CD14-positive monocyte (primary cell): Measurements from ENCODE around the gene ZNF474. TPM values are rescaled to one million over a fixed set of nuclear protein-coding genes. Genes with fewer than 3 reads are reported as not detected.

Experiments used
- DNase-seq, 3 donors: peaks; one replicate each; pipeline ENCODE4 v3.0.0-alpha.2; 2011 to 2022
- H2AFZ ChIP-seq: 2 replicates; pipeline ENCODE4 v1.6.0; 2012; ENCODE audit warnings: mild to moderate bottlenecking, low read depth, low read length, inconsistent platforms; ENCODE audit not compliant: insufficient read depth, poor library complexity, severe bottlenecking
- H3K27ac ChIP-seq, 2 donors: 1 replicate in 1 of 2; 2 replicates in 1 of 2; pipeline ENCODE4 v1.5.1; 2012 to 2013; ENCODE audit warnings: low read length in 2 of 2, control low read depth in 1 of 2, inconsistent platforms in 1 of 2, low read depth in 1 of 2, mild to moderate bottlenecking in 1 of 2
- H3K27me3 ChIP-seq, 2 donors: one replicate each; pipeline versions ENCODE4 v1.6.0 to v1.6.1; 2011 to 2013; ENCODE audit warnings: low read length in 2 of 2; ENCODE audit not compliant: control insufficient read depth in 2 of 2, insufficient read depth in 2 of 2
- H3K36me3 ChIP-seq, 2 donors: replicated peaks in 1 of 2; 1 replicate in 1 of 2; 2 replicates in 1 of 2; pipeline versions ENCODE4 v1.5.1 to v1.6.1; 2012 to 2013; ENCODE audit warnings: low read length in 2 of 2, control low read depth in 1 of 2, inconsistent platforms in 1 of 2, mild to moderate bottlenecking in 1 of 2; ENCODE audit not compliant: insufficient read depth in 2 of 2, control insufficient read depth in 1 of 2
- H3K4me1 ChIP-seq, 2 donors: 1 replicate in 1 of 2; 2 replicates in 1 of 2; pipeline versions ENCODE4 v1.5.1 to v1.6.1; 2012 to 2013; ENCODE audit warnings: low read length in 2 of 2, control low read depth in 1 of 2, inconsistent platforms in 1 of 2, mild to moderate bottlenecking in 1 of 2, moderate library complexity in 1 of 2; ENCODE audit not compliant: insufficient read depth in 2 of 2, control insufficient read depth in 1 of 2
- H3K4me2 ChIP-seq: replicated peaks from 2 replicates; pipeline ENCODE3; 2012; ENCODE audit warnings: low read length, moderate library complexity, mild to moderate bottlenecking; ENCODE audit not compliant: poor library complexity, severe bottlenecking; ENCODE audit errors: extremely low read depth
- H3K4me3 ChIP-seq, 3 experiments: fragments of 200-600 bp in 1 of 3; sonication (generic) in 1 of 3; replicated peaks in 1 of 3; 1 replicate in 2 of 3; 2 replicates in 1 of 3; pipeline ENCODE4 v1.5.1; 2011 to 2013; ENCODE audit warnings: low read length in 3 of 3, mild to moderate bottlenecking in 3 of 3, control low read depth in 2 of 3, low read depth in 2 of 3, inconsistent platforms in 1 of 3, moderate library complexity in 1 of 3
- H3K79me2 ChIP-seq: 2 replicates; pipeline ENCODE4 v1.6.0; 2012; ENCODE audit warnings: mild to moderate bottlenecking, control low read depth, inconsistent platforms, low read length, moderate library complexity; ENCODE audit not compliant: insufficient read depth
- H3K9ac ChIP-seq: 2 replicates; pipeline ENCODE4 v1.6.0; 2017; ENCODE audit warnings: low read length, mild to moderate bottlenecking; ENCODE audit not compliant: insufficient read depth, poor library complexity, severe bottlenecking
- H3K9me3 ChIP-seq, 2 donors: replicated peaks in 1 of 2; 1 replicate in 1 of 2; 2 replicates in 1 of 2; pipeline versions ENCODE4 v1.5.1 to v1.6.1; 2012 to 2013; ENCODE audit warnings: low read length in 2 of 2, control low read depth in 1 of 2; ENCODE audit not compliant: control insufficient read depth in 1 of 2, insufficient read depth in 1 of 2
- H4K20me1 ChIP-seq: 2 replicates; pipeline ENCODE4 v1.6.0; 2012; ENCODE audit warnings: mild to moderate bottlenecking, low read length, control low read depth, moderate library complexity; ENCODE audit not compliant: insufficient read depth
- H3K27ac Mint-ChIP-seq, 7 donors: one replicate each; pipeline ENCODE4 v1.8.0; 2020; ENCODE audit warnings: mild to moderate bottlenecking in 7 of 7, mixed read lengths in 7 of 7, moderate library complexity in 6 of 7, inconsistent platforms in 2 of 7
- H3K27me3 Mint-ChIP-seq, 3 donors: one replicate each; pipeline ENCODE4 v1.8.0; 2021 to 2022; ENCODE audit warnings: low read depth in 3 of 3, mild to moderate bottlenecking in 3 of 3, mixed read lengths in 3 of 3, moderate library complexity in 3 of 3, inconsistent platforms in 1 of 3
- H3K36me3 Mint-ChIP-seq, 2 donors: one replicate each; pipeline ENCODE4 v1.8.0; 2020; ENCODE audit warnings: mixed read lengths in 2 of 2, inconsistent platforms in 1 of 2, mild to moderate bottlenecking in 1 of 2
- H3K4me1 Mint-ChIP-seq: one replicate; pipeline ENCODE4 v1.8.0; 2020; ENCODE audit warnings: mild to moderate bottlenecking, mixed read lengths
- H3K4me3 Mint-ChIP-seq, 2 donors: one replicate each; pipeline ENCODE4 v1.8.0; 2020; ENCODE audit warnings: mild to moderate bottlenecking in 2 of 2, mixed read lengths in 2 of 2, moderate library complexity in 1 of 2
- H3K9me3 Mint-ChIP-seq, 7 donors: one replicate each; pipeline ENCODE4 v1.8.0; 2020 to 2022; ENCODE audit warnings: mixed read lengths in 7 of 7, mild to moderate bottlenecking in 6 of 7, moderate library complexity in 6 of 7, inconsistent platforms in 2 of 7
- CTCF ChIP-seq: fragments of 200-600 bp; IDR thresholded peaks from one replicate; pipeline ENCODE4 v1.8.0; 2022; ENCODE audit warnings: antibody characterized with exemption, mild to moderate bottlenecking
- WGBS: methylation state at CpG from one replicate; pipeline ENCODE4 v1.1.5; 2013; ENCODE audit warnings: missing lambda C conversion rate; ENCODE audit not compliant: insufficient coverage; 5-methylcytosine and 5-hydroxymethylcytosine counted together
- intact Hi-C, 2 donors: fragments of 100-400 bp; cut with micrococcal nuclease; formaldehyde crosslinking; loops; one replicate each; pipeline versions ENCODE4 v1.15.0 to v1.15.1; 2023
- polyA plus RNA-seq, 3 donors: library from polyadenylated mRNA; depleted of rRNA in 1 of 3; unstranded in 2 of 3; stranded (reverse) in 1 of 3; fragments of 300-500 nt in 2 of 3; fragments of >200 nt in 1 of 3; fragmentation: Illumina TruSeq in 2 of 3; gene quantifications; 1 replicate in 2 of 3; 2 replicates in 1 of 3; pipeline ENCODE4 v1.2.3, GENCODE V29; 2012 to 2021

ZNF474 gene
- polyA plus RNA-seq, 3 donors: 0.09 TPM; not detected in 2

GRCh38 chr5:122118356-122118948 lies 10.9 kb upstream of the ZNF474 start:
- Mint-ChIP-seq H3K27ac (no peak overlapping the region), H3K4me3 (no peak overlapping the region), H3K4me1 (no peaks in the 10 kb centered on the region), H3K27me3 (peaks cover 0 to 2% (median 1%) of the 10 kb centered on the region in 3 donors), H3K9me3 (peaks cover 0 to 3% (median 0%) of the 10 kb centered on the region in 7 donors), H3K36me3 (no peaks in the 10 kb centered on the region)
- Histone ChIP-seq H2AFZ (no peak overlapping the region), H3K4me1 (no peaks in the 10 kb centered on the region), H4K20me1 (no peaks in the 10 kb centered on the region), H3K4me2 (no peak overlapping the region), H3K9ac (no peak overlapping the region), H3K27ac (no peak overlapping the region), H3K36me3 (no peaks in the 10 kb centered on the region), H3K9me3 (no peaks in the 10 kb centered on the region), H3K27me3 (no peaks in the 10 kb centered on the region), H3K4me3 (no peak overlapping the region), H3K79me2 (no peaks in the 10 kb centered on the region)
- no peak for TF ChIP-seq CTCF
- intact Hi-C loops: loop anchor here in 1 of 2 donors (5.0 kb wide), 1 partner anchor 294 kb away; no protein-coding TSS in a partner anchor
- no CpG with 5 or more reads among the region's 1 CpG for WGBS
- DNase-seq: no peak

GRCh38 chr5:122119205-122119604 lies 10.1 kb upstream of the ZNF474 start:
- Mint-ChIP-seq H3K4me1 (no peaks in the 10 kb centered on the region), H3K27ac (no peak overlapping the region), H3K36me3 (no peaks in the 10 kb centered on the region), H3K4me3 (no peak overlapping the region), H3K9me3 (peaks cover 0 to 3% (median 0%) of the 10 kb centered on the region in 7 donors), H3K27me3 (peaks cover 0 to 2% (median 1%) of the 10 kb centered on the region in 3 donors)
- no peak overlapping the region for H3K4me3 ChIP-seq
- no peak overlapping the region for H3K27ac ChIP-seq
- no peaks in the 10 kb centered on the region for H3K9me3 ChIP-seq
- WGBS: 81% methylated on average over 3 of the region's 3 CpGs
- no peak overlapping the region for H3K4me2 ChIP-seq
- H3K9ac ChIP-seq: no peak overlapping the region
- no peak for DNase-seq
- H4K20me1 ChIP-seq: no peaks in the 10 kb centered on the region
- no peaks in the 10 kb centered on the region for H3K27me3 ChIP-seq
- H3K79me2 ChIP-seq: no peaks in the 10 kb centered on the region
- H3K36me3 ChIP-seq: no peaks in the 10 kb centered on the region
- H2AFZ ChIP-seq: no peak overlapping the region
- intact Hi-C loops: loop anchor here in 1 of 2 donors (5.0 kb wide), 1 partner anchor 293 kb away; no protein-coding TSS in a partner anchor
- no peaks in the 10 kb centered on the region for H3K4me1 ChIP-seq
- no peak for TF ChIP-seq CTCF
